H54 (cell line): ENCODE measurements around the gene MBP.

Experiments used
- DNase-seq: peaks from one replicate; pipeline ENCODE4 v3.0.0; 2011; ENCODE audit warnings: low spot score, mixed read lengths; ENCODE audit not compliant: insufficient read length
- FAIRE-seq: peaks from 3 replicates; lab custom pipeline; 2011; peaks lifted over from hg19 to GRCh38; lab: Jason Lieb, UNC
- POLR2A ChIP-seq: IDR thresholded peaks from 2 replicates; pipeline ENCODE4 v1.6.1; 2011; ENCODE audit warnings: low read depth, mild to moderate bottlenecking, low read length

Gene MBP

GRCh38 chr18:77088963-77089722 is 43.4 kb downstream of the MBP start:
- no peak for TF ChIP-seq POLR2A
- FAIRE-seq (no peak), DNase-seq (no peak)

DNA sequence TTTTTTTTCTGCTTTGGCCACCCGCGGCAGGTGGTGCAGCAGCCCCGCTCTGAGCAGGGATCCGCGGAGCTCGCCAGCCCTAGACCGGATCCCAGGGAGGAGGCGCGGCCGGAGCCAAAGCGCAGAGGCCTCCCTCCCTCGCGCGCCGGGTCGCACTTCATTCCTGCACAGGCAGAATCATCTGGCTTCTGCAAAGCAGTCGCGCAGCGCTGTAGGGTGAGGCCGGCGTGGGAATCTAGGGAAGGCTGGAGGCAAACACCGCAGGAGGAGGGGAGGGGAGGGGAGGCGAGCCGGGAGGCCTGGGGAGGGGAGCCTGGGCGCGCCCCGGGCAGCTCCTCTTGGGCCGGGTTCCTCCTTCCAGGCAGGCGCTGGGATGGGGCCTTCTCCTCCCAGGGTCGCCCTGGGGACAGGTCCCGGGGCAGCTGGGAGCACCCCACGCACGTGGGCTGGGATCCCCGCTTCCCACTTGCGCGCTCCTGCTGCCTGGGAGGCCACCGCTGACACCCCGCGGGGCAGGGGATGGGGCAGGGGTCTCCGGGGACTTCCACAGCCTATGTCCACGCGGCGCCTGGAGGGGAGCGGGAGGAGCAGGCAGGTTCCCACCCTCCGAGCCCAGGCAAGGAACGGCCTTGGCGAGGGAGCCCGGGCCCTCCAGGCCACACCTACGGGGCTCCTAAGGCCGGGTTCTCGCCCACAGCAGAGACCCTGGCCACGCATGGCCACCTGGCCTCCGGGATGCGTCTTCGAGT is 45.0 kb downstream of the MBP start:
- no peak for DNase-seq
- FAIRE-seq: no peak
- TF ChIP-seq POLR2A: no peak

DNA sequence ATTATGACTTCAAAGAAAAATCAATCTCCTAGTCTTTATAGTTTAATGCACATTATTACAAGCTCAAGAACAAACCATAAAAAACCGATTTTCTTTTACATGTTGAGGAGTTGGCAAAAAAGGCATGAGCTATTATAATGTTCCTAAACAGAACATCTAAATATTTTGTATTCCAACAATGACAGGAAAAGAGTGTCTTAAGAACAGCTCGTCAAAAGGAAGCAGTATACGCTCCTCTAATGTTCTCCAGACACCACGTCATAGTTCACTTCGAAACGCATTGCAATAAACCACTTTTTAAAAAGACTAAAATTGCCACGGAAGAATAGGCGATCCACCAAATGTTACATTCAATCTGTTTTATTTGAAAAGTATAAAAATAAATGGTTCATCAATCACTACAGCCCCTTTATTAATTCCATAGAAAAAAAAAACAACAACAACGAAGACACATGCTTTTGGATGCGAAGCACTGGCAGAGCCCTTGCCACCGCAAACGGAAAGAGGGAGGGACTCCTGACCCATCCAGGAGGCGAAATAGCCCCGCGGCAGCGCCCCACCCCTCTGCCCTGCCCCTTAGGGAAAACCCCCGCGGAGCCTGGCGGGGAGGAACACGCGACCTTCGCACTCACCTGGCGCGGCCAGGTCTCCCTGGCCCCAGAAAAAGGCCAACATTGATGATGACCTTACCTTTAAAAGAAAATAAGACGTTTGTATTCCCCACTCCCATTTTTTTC is 45.8 kb downstream of the MBP start:
- TF ChIP-seq POLR2A: no peak
- FAIRE-seq: no peak
- no peak for DNase-seq

- TF ChIP-seq POLR2A: no peak
- no peak for FAIRE-seq
- DNase-seq: no peak
Observed at GRCh38 chr18:77086034-77086433, 46.5 kb downstream of the MBP start.

DNA sequence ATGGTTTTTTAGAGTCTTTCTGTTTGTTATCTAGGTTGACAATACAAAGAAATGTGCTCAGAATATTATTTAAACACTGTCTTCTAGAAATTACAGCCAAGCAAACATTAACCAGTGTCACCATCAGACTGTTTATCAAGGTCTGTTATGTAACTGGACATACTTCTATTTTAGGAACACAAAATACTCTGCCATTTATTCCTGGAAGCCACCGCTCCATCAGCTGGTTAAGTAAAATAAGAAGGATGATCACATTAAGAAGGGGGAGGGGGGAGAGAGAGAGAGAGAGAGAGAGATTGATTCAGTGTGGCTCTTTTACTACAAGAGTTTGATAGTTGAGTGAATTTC is 47.9 kb downstream of the MBP start:
- DNase-seq (no peak), FAIRE-seq (no peak)
- TF ChIP-seq POLR2A: no peak

DNA sequence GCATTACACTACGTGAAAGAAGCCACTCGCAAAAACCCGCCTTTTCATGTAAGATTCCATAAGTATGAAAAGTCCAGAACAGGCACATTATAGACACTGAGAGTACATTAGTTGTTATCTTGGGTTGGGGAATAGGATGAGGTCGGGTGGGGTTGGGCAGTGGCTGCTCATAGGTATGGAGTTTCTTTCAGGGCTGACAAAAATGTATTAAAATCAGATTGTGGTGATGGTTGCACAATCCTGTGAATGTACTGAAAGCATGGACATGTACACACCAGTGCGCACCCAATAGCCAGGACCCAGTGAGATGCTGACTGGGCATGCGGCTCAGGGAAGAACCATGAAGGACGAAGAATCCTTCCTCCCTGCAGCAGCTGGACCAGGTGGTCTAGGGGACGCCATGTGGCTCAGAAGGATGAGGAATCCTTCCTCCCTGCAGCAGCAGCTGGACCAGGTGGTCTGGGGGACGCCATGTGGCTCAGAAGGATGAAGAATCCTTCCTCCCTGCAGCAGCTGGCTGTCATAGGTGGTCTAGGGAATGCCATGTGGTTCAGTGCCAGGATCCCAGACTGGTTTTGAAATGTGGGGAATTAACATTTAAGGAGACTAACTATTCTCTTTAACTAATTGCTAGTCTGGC is 50.1 kb downstream of the MBP start:
- FAIRE-seq: no peak
- no peak for TF ChIP-seq POLR2A
- DNase-seq: no peak

DNA sequence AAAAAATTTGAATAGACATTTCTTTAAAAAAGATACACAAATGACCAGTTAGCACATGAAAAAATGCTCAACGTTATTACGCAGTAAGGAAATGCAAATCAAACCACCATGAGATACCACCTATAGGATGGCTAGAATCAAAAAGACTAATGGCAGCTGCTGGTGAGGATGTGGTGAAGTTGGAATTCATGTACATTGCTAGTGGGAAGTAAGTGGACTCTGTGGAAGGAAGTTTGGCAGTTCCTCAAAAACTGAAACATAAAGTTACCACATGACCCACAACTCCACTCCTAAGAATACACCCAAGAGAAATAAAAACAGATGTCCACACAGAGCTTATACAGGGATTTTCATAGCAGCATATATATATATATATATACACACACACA is 51.2 kb downstream of the MBP start:
- FAIRE-seq: no peak
- no peak for TF ChIP-seq POLR2A
- DNase-seq: no peak

DNA sequence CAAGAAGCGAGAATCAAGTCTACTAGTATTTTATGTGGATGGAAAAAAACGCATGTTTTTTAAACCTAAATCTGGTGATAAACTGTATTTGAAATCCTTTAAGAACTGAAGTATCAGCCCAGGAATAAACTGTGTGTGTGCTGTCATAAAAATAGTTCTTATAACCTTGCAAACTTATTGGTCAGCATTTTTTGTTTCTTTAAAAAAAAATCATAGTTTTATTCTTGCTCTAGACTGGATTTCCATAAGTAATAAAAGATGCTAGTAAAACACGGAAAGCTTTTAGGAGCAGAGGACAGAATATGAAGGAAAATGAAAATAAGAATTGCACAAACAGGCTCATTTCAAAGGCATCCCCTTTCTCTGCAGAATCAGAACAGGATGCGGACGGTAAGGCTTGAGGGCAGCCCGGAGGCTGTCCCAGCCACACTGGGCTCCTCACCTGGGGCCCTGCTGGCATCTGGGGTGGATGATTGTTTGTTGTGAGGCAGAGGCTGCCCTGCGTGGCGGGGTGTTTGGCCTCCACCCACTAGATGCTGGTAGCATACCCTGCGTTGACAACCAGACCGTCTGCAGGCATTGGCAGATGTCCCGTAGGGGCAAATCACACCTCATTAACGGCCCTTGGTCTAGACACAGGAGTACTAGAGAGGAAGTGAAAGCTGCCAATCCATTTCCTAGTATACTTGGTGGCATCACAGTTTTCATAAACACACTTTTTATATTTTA is 52.5 kb downstream of the MBP start:
- TF ChIP-seq POLR2A: no peak
- FAIRE-seq (no peak), DNase-seq (no peak)

DNA sequence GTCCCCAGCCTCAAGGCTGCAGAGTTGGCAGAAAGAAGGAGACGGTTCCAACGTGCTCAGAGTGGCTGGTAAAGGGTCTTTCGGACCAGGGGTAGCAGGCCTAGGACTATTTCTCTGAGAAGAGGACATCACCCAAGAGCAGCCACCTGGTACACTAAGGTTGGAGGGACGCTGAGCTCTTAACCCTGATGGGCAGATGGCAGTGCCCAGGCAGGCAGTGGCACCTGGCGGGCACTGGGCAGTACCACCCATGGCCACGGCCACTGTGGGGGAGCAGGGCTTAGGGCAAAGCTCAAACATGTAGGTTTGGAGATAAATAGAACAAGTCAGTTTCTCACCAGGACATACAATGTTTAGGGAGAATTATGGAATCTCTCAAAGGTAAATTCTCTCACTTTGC is 53.5 kb downstream of the MBP start:
- DNase-seq (no peak), FAIRE-seq (no peak)
- no peak for TF ChIP-seq POLR2A

GRCh38 chr18:77078690-77079070 is 53.9 kb downstream of the MBP start:
- FAIRE-seq (no peak), DNase-seq (no peak)
- no peak for TF ChIP-seq POLR2A

DNA sequence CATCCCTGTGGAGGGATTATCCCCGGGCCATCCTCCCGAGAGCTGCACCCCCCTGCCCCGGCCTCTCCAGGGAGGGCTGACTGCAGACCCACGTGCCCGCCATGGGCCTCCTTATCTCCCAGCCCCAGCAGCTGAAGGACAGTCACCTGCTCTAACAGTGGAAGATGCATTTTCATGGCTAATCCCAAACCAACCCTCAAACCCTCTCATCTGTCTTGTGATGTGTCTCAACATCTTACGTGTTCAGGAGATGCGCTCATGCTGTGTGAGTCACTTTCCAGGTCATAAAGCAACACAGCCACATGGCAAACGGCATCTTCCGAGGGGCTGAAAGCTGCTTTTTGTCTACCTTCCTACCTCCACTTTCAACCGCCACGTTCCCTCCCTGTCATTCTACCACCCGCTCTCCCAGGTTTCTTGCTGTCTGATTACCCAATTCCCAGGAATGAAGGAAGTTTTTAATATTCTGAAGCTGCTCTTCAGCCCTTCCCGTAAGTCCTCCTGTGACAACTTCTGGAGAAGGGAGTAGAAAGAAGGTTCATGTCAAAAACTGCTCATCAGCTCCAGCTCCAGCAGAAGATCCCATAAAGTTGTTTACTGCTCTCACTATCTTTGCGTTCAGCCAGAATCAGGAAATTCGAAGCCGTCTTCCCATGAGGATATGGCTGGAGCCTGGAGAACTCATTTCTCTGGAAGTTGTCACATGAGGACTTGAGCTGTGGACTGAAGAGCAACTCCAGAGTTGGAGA is 54.5 kb downstream of the MBP start:
- TF ChIP-seq POLR2A: no peak
- DNase-seq (no peak), FAIRE-seq (no peak)

GRCh38 chr18:77077401-77077800 is 55.2 kb downstream of the MBP start:
- no peak for FAIRE-seq
- no peak for TF ChIP-seq POLR2A
- no peak for DNase-seq

GRCh38 chr18:77076111-77076510 is 56.5 kb downstream of the MBP start:
- FAIRE-seq (no peak), DNase-seq (no peak)
- no peak for TF ChIP-seq POLR2A
